ENCODE data around the gene DCAF6.

DNA sequence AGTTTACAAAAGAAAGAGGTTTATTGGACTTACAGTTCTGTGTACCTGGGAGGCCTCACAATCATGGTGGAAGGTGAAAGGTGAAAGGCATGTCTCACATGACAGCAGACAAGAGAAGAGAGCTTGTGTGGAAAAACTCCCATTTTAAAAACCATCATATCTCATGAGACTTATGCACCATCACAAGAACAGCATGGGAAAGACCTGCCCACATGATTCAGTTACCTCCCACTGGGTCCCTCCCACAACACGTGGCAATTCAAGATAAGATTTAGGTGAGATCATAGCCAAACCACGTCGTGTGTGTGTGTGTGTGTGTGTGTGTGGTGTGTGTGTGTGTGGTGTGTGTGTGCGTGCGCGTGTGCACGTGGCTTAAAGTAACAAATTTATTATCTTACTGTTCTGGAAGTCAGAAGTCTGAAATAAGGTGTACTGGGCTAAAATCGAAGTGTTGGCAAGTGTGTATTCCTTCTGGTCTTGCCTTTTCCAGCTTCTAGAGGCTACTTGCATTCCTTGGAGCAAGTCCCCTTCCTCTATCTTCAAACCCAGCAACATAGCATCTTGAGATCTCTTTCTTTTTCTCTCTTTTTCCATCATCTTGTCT, 48.5 kb downstream of the DCAF6 start:
- TF ChIP-seq POLR2A (IDR thresholded peaks at IDR 0.05; ENCODE audit: low read length) (peak; percentile 45), GATA1 (IDR thresholded peaks at IDR 0.05; ENCODE audit: low read depth, low read length) (no peak)
